ENCODE data around the gene PAK1.

The PAK1 gene

GRCh38 chr11:77411717-77412441 is 62.0 kb downstream of the PAK1 start:
- peak; percentile 83 to 88 for DNase-seq (ENCODE audit: low read depth in 2 of 2)
- TF ChIP-seq CTCF (IDR thresholded peaks at IDR 0.05; ENCODE audit: low read depth, low read length), result peak; percentile 3

GRCh38 chr11:77411137-77411707 is 62.7 kb downstream of the PAK1 start:
- DNase-seq (ENCODE audit: low read depth in 2 of 2), result peak; percentile 26 to 40
- no peak for TF ChIP-seq CTCF (IDR thresholded peaks at IDR 0.05; ENCODE audit: low read depth, low read length)

More at GRCh38 chr11:77411717-77412441, 62.0 kb downstream of the PAK1 start:
- peak overlapping the region; percentile 61 to 70 for H3K4me3 ChIP-seq (replicated peaks in 1 of 2; ENCODE audit: low read depth in 2 of 2, low read length in 2 of 2)

GRCh38 chr11:77410076-77410827 is 63.6 kb downstream of the PAK1 start:
- no peak for TF ChIP-seq CTCF (IDR thresholded peaks at IDR 0.05; ENCODE audit: low read depth, low read length)
- no peak for DNase-seq (ENCODE audit: low read depth in 2 of 2)
- H3K4me3 ChIP-seq (replicated peaks in 1 of 2; ENCODE audit: low read depth in 2 of 2, low read length in 2 of 2), result no peak overlapping the region

More at GRCh38 chr11:77411137-77411707, 62.7 kb downstream of the PAK1 start:
- peak overlapping the region; percentile 61 to 70 for H3K4me3 ChIP-seq (replicated peaks in 1 of 2; ENCODE audit: low read depth in 2 of 2, low read length in 2 of 2)

- no peak for TF ChIP-seq CTCF (IDR thresholded peaks at IDR 0.05; ENCODE audit: low read depth, low read length)
- no peak for DNase-seq (ENCODE audit: low read depth in 2 of 2)
- H3K4me3 ChIP-seq (replicated peaks in 1 of 2; ENCODE audit: low read depth in 2 of 2, low read length in 2 of 2), result no peak overlapping the region
Observed at GRCh38 chr11:77409046-77409445, 64.8 kb downstream of the PAK1 start.

GRCh38 chr11:77407613-77408012 is 66.3 kb downstream of the PAK1 start:
- no peak for TF ChIP-seq CTCF (IDR thresholded peaks at IDR 0.05; ENCODE audit: low read depth, low read length)
- DNase-seq (ENCODE audit: low read depth in 2 of 2), result peak; percentile 78 to 91
- H3K4me3 ChIP-seq (replicated peaks in 1 of 2; ENCODE audit: low read depth in 2 of 2, low read length in 2 of 2), result no peak overlapping the region

- TF ChIP-seq CTCF (IDR thresholded peaks at IDR 0.05; ENCODE audit: low read depth, low read length), result no peak
- no peak overlapping the region for H3K4me3 ChIP-seq (replicated peaks in 1 of 2; ENCODE audit: low read depth in 2 of 2, low read length in 2 of 2)
- no peak for DNase-seq (ENCODE audit: low read depth in 2 of 2)
Observed at GRCh38 chr11:77406396-77406795, 67.5 kb downstream of the PAK1 start.

Data from cardiac fibroblast (primary cell).